ENCODE data around the gene ZBTB12. TPM values are rescaled to one million over a fixed set of nuclear protein-coding genes. Genes with fewer than 3 reads are reported as not detected.
"Not testable (repeated sequence)": the region's sequence is repeated elsewhere in the genome, so short reads cannot be mapped to it uniquely, and the experiment has no call there.

ZBTB12 gene
- total RNA-seq, 2 experiments from 2014 or later: 0.28 to 0.33 TPM

DNA sequence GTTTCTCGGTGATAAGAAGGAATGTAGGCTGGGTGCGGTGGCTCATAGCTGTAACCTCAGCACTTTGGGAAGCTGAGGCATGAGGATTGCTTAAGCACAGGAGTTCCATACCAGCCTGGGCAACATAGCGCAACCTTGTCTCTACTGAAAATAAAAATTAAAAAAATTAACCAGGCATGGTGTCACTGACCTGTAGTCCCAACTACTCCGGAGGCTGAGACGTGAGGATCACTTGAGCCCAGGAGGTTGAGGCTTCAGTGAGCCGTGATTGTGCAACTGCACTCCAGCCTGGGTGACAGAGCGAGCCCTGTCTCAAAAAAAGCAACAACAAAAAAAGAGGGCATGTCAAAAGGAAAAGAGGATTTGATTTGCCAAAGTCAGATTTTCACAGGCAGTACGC, 43.2 kb downstream of the ZBTB12 start:
- no peak for ATAC-seq (ENCODE audit: poor library complexity)
- peaks cover 21% of the 10 kb centered on the region for H3K4me1 Mint-ChIP-seq (ENCODE audit: low read depth)
- no peaks in the 10 kb centered on the region for H3K9me3 Mint-ChIP-seq
- ChIA-PET CTCF (no interaction called here), POLR2A (no interaction called here)
- no peak overlapping the region for H3K27ac Mint-ChIP-seq
- no peaks in the 10 kb centered on the region for H3K27me3 ChIP-seq (ENCODE audit: control insufficient read depth in 1 of 2, insufficient read depth in 2 of 2, low read length in 2 of 2)
- no peak for DNase-seq
- H3K9me3 ChIP-seq (ENCODE audit: control insufficient read depth in 1 of 2, insufficient read depth in 1 of 2, low read length in 2 of 2): no peaks in the 10 kb centered on the region
- H3K27ac ChIP-seq (ENCODE audit: low read depth in 1 of 2, low read length in 2 of 2): no peak overlapping the region
- no peaks in the 10 kb centered on the region for H3K27me3 Mint-ChIP-seq
- no peak overlapping the region for H3K4me3 Mint-ChIP-seq
- peaks cover 38% of the 10 kb centered on the region for H3K36me3 Mint-ChIP-seq (ENCODE audit: low read depth)
- no peak for TF ChIP-seq CTCF (IDR thresholded peaks at IDR 0.05)
- intact Hi-C loops (cut with DNase I, micrococcal nuclease): no loop called here
- no peak overlapping the region for H3K4me3 ChIP-seq (ENCODE audit: low read length)
- peaks cover 23% of the 10 kb centered on the region for H3K4me1 ChIP-seq (ENCODE audit: insufficient read depth, low read length)
- H3K36me3 ChIP-seq (ENCODE audit: insufficient read depth, low read length): peaks cover 39% of the 10 kb centered on the region

DNA sequence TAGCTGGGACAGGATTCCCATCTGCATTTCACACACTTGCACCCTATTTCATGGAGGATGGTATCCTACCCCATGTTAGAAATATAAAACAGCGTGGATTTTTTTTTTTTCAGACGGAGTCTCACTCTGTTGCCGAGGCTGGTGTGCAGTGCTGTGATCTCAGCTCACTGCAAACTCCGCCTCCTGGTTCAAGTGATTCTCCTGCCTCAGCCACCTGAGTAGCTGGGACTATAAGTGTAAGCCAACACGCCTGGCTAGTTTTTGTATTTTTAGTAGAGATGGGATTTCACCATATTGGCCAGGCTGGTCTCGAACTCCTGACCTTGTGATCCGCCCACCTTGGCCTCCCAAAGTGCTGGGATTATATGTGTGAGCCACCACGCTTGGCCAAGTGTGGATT, 44.1 kb downstream of the ZBTB12 start:
- Mint-ChIP-seq H3K36me3 (ENCODE audit: low read depth) (peaks cover 34% of the 10 kb centered on the region), H3K4me1 (ENCODE audit: low read depth) (peaks cover 16% of the 10 kb centered on the region)
- H3K4me1 ChIP-seq (ENCODE audit: insufficient read depth, low read length): peaks cover 16% of the 10 kb centered on the region
- H3K27ac ChIP-seq (ENCODE audit: low read depth in 1 of 2, low read length in 2 of 2); H3K4me3 ChIP-seq (ENCODE audit: low read length); POLR2A ChIA-PET; DNase-seq; H3K4me3 Mint-ChIP-seq; intact Hi-C loops (cut with DNase I, micrococcal nuclease); CTCF ChIA-PET; H3K27ac Mint-ChIP-seq; H3K27me3 ChIP-seq (ENCODE audit: control insufficient read depth in 1 of 2, insufficient read depth in 2 of 2, low read length in 2 of 2); H3K9me3 Mint-ChIP-seq; H3K27me3 Mint-ChIP-seq; ATAC-seq (ENCODE audit: poor library complexity); H3K9me3 ChIP-seq (ENCODE audit: control insufficient read depth in 1 of 2, insufficient read depth in 1 of 2, low read length in 2 of 2): not testable (repeated sequence)
- H3K36me3 ChIP-seq (ENCODE audit: insufficient read depth, low read length): peaks cover 39% of the 10 kb centered on the region

- ATAC-seq (ENCODE audit: poor library complexity); H3K27me3 ChIP-seq (ENCODE audit: control insufficient read depth in 1 of 2, insufficient read depth in 2 of 2, low read length in 2 of 2); H3K9me3 Mint-ChIP-seq; DNase-seq; intact Hi-C loops (cut with DNase I, micrococcal nuclease); H3K36me3 Mint-ChIP-seq (ENCODE audit: low read depth); H3K4me1 Mint-ChIP-seq (ENCODE audit: low read depth); H3K4me1 ChIP-seq (ENCODE audit: insufficient read depth, low read length); H3K27ac ChIP-seq (ENCODE audit: low read depth in 1 of 2, low read length in 2 of 2); H3K4me3 Mint-ChIP-seq; H3K4me3 ChIP-seq (ENCODE audit: low read length); POLR2A ChIA-PET; H3K27me3 Mint-ChIP-seq; H3K27ac Mint-ChIP-seq; H3K36me3 ChIP-seq (ENCODE audit: insufficient read depth, low read length); CTCF ChIA-PET; H3K9me3 ChIP-seq (ENCODE audit: control insufficient read depth in 1 of 2, insufficient read depth in 1 of 2, low read length in 2 of 2): not testable (repeated sequence)
Observed at GRCh38 chr6:31851980-31852718, 49.7 kb downstream of the ZBTB12 start.

DNA sequence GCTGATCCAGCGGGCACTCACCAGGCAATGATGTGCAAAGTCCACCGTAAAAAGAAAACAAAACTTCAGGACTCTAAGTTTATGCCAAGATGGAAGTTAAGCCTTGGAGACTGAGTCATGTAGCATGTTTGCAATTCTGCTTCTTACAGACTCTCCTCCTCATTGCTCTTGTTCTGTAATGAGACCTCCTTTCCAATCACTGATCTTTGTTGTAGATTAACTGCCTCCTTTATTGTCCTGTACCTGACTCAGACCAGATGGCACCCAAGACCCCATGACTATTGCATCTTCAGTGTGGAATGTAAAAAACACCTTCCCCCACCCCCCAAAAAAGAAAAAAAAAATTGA, 50.4 kb downstream of the ZBTB12 start:
- no peaks in the 10 kb centered on the region for H3K36me3 ChIP-seq (ENCODE audit: insufficient read depth, low read length)
- no peaks in the 10 kb centered on the region for H3K4me1 ChIP-seq (ENCODE audit: insufficient read depth, low read length)
- ATAC-seq (ENCODE audit: poor library complexity) (no peak), DNase-seq (no peak)
- Mint-ChIP-seq H3K4me1 (ENCODE audit: low read depth) (no peaks in the 10 kb centered on the region), H3K27me3 (no peaks in the 10 kb centered on the region), H3K9me3 (no peaks in the 10 kb centered on the region), H3K4me3 (no peak overlapping the region), H3K36me3 (ENCODE audit: low read depth) (no peaks in the 10 kb centered on the region), H3K27ac (no peak overlapping the region)
- ChIA-PET CTCF (no interaction called here), POLR2A (no interaction called here)
- intact Hi-C loops (cut with DNase I, micrococcal nuclease): no loop called here
- no peak overlapping the region for H3K27ac ChIP-seq (ENCODE audit: low read depth in 1 of 2, low read length in 2 of 2)
- TF ChIP-seq CTCF (IDR thresholded peaks at IDR 0.05): no peak
- H3K9me3 ChIP-seq (ENCODE audit: control insufficient read depth in 1 of 2, insufficient read depth in 1 of 2, low read length in 2 of 2): no peaks in the 10 kb centered on the region
- no peaks in the 10 kb centered on the region for H3K27me3 ChIP-seq (ENCODE audit: control insufficient read depth in 1 of 2, insufficient read depth in 2 of 2, low read length in 2 of 2)
- H3K4me3 ChIP-seq (ENCODE audit: low read length): no peak overlapping the region

All from CD4-positive, alpha-beta T cell (primary cell).